B cell (primary cell): ENCODE results near the gene FLNA. TPM values are rescaled to one million over a fixed set of nuclear protein-coding genes. Genes with fewer than 3 reads are reported as not detected.

ENCODE experiments used
- ATAC-seq: fragments of 200-7000 bp; cut with Tn5 transposase; one replicate; pipeline ENCODE4 v1.10.0; 2021; ENCODE audit warnings: low read depth, mild to moderate bottlenecking, moderate number of reproducible peaks, moderate library complexity
- CTCF ChIA-PET: fragments of 350-600 bp; sonication (Branson Sonifier 250); formaldehyde crosslinking; loops from one replicate; lab custom pipeline; 2021; ENCODE audit warnings: antibody characterized with exemption, inconsistent platforms; lab: Charles Lee
- POLR2A ChIA-PET: fragments of 350-600 bp; sonication (Branson Sonifier 250); formaldehyde crosslinking; loops from one replicate; lab custom pipeline; 2021; ENCODE audit warnings: antibody characterized with exemption; lab: Charles Lee
- DNase-seq: peaks from one replicate; pipeline ENCODE4 v3.0.0; 2013
- H2AFZ ChIP-seq: 2 replicates; pipeline ENCODE4 v1.6.1; 2012; ENCODE audit warnings: mild to moderate bottlenecking, low read depth, low read length; ENCODE audit not compliant: insufficient read depth, poor library complexity, severe bottlenecking
- H3K27ac ChIP-seq, 2 donors: 1 replicate in 1 of 2; 2 replicates in 1 of 2; pipeline ENCODE4 v1.5.1; 2012 to 2013; ENCODE audit warnings: low read length in 2 of 2, mild to moderate bottlenecking in 2 of 2, moderate library complexity in 1 of 2
- H3K27me3 ChIP-seq, 4 experiments: fragments of 200-600 bp in 1 of 4; sonication (generic) in 1 of 4; replicated peaks in 1 of 4; 1 replicate in 2 of 4; 2 replicates in 2 of 4; pipeline versions ENCODE4 v1.6.1 to v1.7.0; 2013 to 2016; ENCODE audit warnings: low read length in 3 of 4, mild to moderate bottlenecking in 2 of 4, mixed read lengths in 1 of 4, moderate library complexity in 1 of 4; ENCODE audit not compliant: insufficient read depth in 4 of 4, control insufficient read depth in 3 of 4; ENCODE audit errors: control extremely low read depth in 1 of 4
- H3K36me3 ChIP-seq, 2 experiments: replicated peaks in 1 of 2; 1 replicate in 1 of 2; 2 replicates in 1 of 2; pipeline versions ENCODE4 v1.6.1 to v1.7.1; 2013; ENCODE audit warnings: low read length in 1 of 2; ENCODE audit not compliant: insufficient read depth in 2 of 2, control insufficient read depth in 1 of 2; ENCODE audit errors: control extremely low read depth in 1 of 2, extremely low read depth in 1 of 2
- H3K4me1 ChIP-seq, 2 donors: fragments of 200-600 bp in 1 of 2; sonication (generic) in 1 of 2; 1 replicate in 1 of 2; 2 replicates in 1 of 2; pipeline versions ENCODE4 v1.5.1 to v1.6.1; 2013 to 2017; ENCODE audit warnings: low read length in 2 of 2; ENCODE audit not compliant: control insufficient read depth in 2 of 2, insufficient read depth in 2 of 2
- H3K4me2 ChIP-seq: replicated peaks from 2 replicates; pipeline ENCODE3; 2012; ENCODE audit warnings: mild to moderate bottlenecking, low read depth, low read length; ENCODE audit not compliant: poor library complexity, severe bottlenecking
- H3K4me3 ChIP-seq, 5 experiments: fragments of 200-600 bp in 1 of 5; sonication (generic) in 1 of 5; 1 replicate in 3 of 5; 2 replicates in 2 of 5; pipeline versions ENCODE4 v1.5.1 to v1.7.0; 2011 to 2016; ENCODE audit warnings: low read length in 4 of 5, mild to moderate bottlenecking in 4 of 5, low read depth in 2 of 5, control low read depth in 1 of 5, moderate library complexity in 1 of 5; ENCODE audit not compliant: insufficient read depth in 1 of 5; ENCODE audit errors: control extremely low read depth in 1 of 5, extremely low read depth in 1 of 5
- H3K79me2 ChIP-seq: fragments of 200-600 bp; sonication (generic); one replicate; pipeline ENCODE4 v1.6.0; 2016; ENCODE audit warnings: low read length; ENCODE audit not compliant: control insufficient read depth, insufficient read depth
- H3K9ac ChIP-seq: fragments of 200-600 bp; sonication (generic); 2 replicates; pipeline ENCODE4 v1.6.1; 2017; ENCODE audit warnings: mild to moderate bottlenecking, low read length, moderate library complexity
- H3K9me3 ChIP-seq, 3 donors: one replicate each; pipeline versions ENCODE4 v1.6.1 to v1.7.1; 2013; ENCODE audit warnings: low read length in 2 of 3; ENCODE audit not compliant: control insufficient read depth in 2 of 3, insufficient read depth in 1 of 3; ENCODE audit errors: control extremely low read depth in 1 of 3
- H4K20me1 ChIP-seq: 2 replicates; pipeline ENCODE4 v1.6.0; 2012; ENCODE audit warnings: mild to moderate bottlenecking, low read length; ENCODE audit not compliant: insufficient read depth, control insufficient read depth, poor library complexity, severe bottlenecking
- H3K27ac Mint-ChIP-seq: one replicate; pipeline ENCODE4 v1.8.0; 2021; ENCODE audit warnings: mixed read lengths
- H3K27me3 Mint-ChIP-seq: one replicate; pipeline ENCODE4 v1.8.0; 2021; ENCODE audit warnings: mixed read lengths
- H3K4me1 Mint-ChIP-seq: one replicate; pipeline ENCODE4 v1.8.0; 2021; ENCODE audit warnings: mixed read lengths
- H3K4me3 Mint-ChIP-seq: one replicate; pipeline ENCODE4 v1.8.0; 2021; ENCODE audit warnings: mixed read lengths
- H3K9me3 Mint-ChIP-seq: one replicate; pipeline ENCODE4 v1.8.0; 2022; ENCODE audit warnings: mixed read lengths; ENCODE audit not compliant: insufficient read depth
- CTCF ChIP-seq: fragments of 200-600 bp; IDR thresholded peaks from one replicate; pipeline ENCODE4 v1.8.0; 2022; ENCODE audit warnings: antibody characterized with exemption, mild to moderate bottlenecking
- EZH2 ChIP-seq: IDR thresholded peaks from 2 replicates; pipeline ENCODE4 v1.6.1; 2012; ENCODE audit warnings: borderline replicate concordance, low read depth, mild to moderate bottlenecking, moderate library complexity, low read length; ENCODE audit not compliant: insufficient read depth, poor library complexity, severe bottlenecking
- WGBS: methylation state at CpG from one replicate; pipeline ENCODE4 v1.1.5; 2013; ENCODE audit warnings: missing lambda C conversion rate; ENCODE audit not compliant: insufficient coverage; 5-methylcytosine and 5-hydroxymethylcytosine counted together
- intact Hi-C: fragments of 100-400 bp; cut with micrococcal nuclease; formaldehyde crosslinking; loops from one replicate; pipeline ENCODE4 v1.10.0; 2022
- polyA plus RNA-seq: library from polyadenylated mRNA; depleted of rRNA; stranded (reverse); fragments of >200 nt; gene quantifications from 2 replicates; pipeline ENCODE4 v1.2.3, GENCODE V29; 2012
- total RNA-seq, 2 donors: library from RNA; stranded (reverse); fragments of 120-200 nt in 1 of 2; gene quantifications; 1 replicate in 1 of 2; 2 replicates in 1 of 2; pipeline versions ENCODE4 v1.2.3 to v1.2.4, GENCODE V29; 2013 to 2022

The FLNA gene
- total and polyA plus RNA-seq, 2 donors (not counting 1 experiment from before 2014, with no cell fraction given): 342 to 510 TPM

GRCh38 chrX:154376774-154377173, 2.3 kb upstream of the FLNA start:
- H3K79me2 ChIP-seq: peaks cover 10% of the 10 kb centered on the region
- Mint-ChIP-seq H3K4me3 (no peak overlapping the region), H3K4me1 (peaks cover 38% of the 10 kb centered on the region), H3K9me3 (no peaks in the 10 kb centered on the region), H3K27ac (no peak overlapping the region), H3K27me3 (no peaks in the 10 kb centered on the region)
- H4K20me1 ChIP-seq: no peaks in the 10 kb centered on the region
- no peaks in the 10 kb centered on the region for H3K27me3 ChIP-seq
- no peak overlapping the region for H3K4me3 ChIP-seq
- peaks cover 0 to 7% of the 10 kb centered on the region in 2 experiments for H3K36me3 ChIP-seq
- no peak overlapping the region for H3K9ac ChIP-seq
- no peak for TF ChIP-seq EZH2
- no peak for TF ChIP-seq CTCF
- ATAC-seq: no peak
- no peak for DNase-seq
- 100% methylated on average over 2 of the region's 3 CpGs for WGBS
- no peaks in the 10 kb centered on the region for H3K9me3 ChIP-seq
- H3K27ac ChIP-seq: no peak overlapping the region
- H3K4me2 ChIP-seq: no peak overlapping the region
- intact Hi-C loops: loop anchor here (5.0 to 10.0 kb wide), 2 partner anchors 282 to 404 kb away; partner anchors contain the start of genes HCFC1, MECP2 and TMEM187
- ChIA-PET POLR2A (interaction anchor here (2.0 kb wide), 1 partner anchor 21 kb away, joined by 14 read pairs; the partner anchor contains the start of gene RPL10), CTCF (interaction anchor here (1.0 to 1.2 kb wide), 2 partner anchors 155 to 241 kb away, joined by 3 read pairs; no protein-coding TSS in a partner anchor)
- H2AFZ ChIP-seq: no peak overlapping the region
- H3K4me1 ChIP-seq: peaks cover 36 to 55% of the 10 kb centered on the region in 2 donors

- H3K79me2 ChIP-seq: peaks cover 16% of the 10 kb centered on the region
- no peaks in the 10 kb centered on the region for H4K20me1 ChIP-seq
- H3K4me2 ChIP-seq: peak overlapping the region; percentile 74
- Mint-ChIP-seq H3K27ac (peak overlapping the region; percentile 37), H3K27me3 (no peaks in the 10 kb centered on the region), H3K4me1 (peaks cover 29% of the 10 kb centered on the region), H3K4me3 (peak overlapping the region; percentile 53), H3K9me3 (no peaks in the 10 kb centered on the region)
- ChIA-PET CTCF (interaction anchor here (1.6 to 3.2 kb wide), 2 partner anchors 8 to 159 kb away, joined by 6 to 45 read pairs; no protein-coding TSS in a partner anchor), POLR2A (interaction anchor here (0.9 to 1.2 kb wide), 2 partner anchors 32 to 159 kb away, joined by 3 to 7 read pairs; no protein-coding TSS in a partner anchor)
- peaks cover 0 to under 1% of the 10 kb centered on the region in 2 experiments for H3K36me3 ChIP-seq
- H3K9ac ChIP-seq: no peak overlapping the region
- peaks cover 31 to 50% of the 10 kb centered on the region in 2 donors for H3K4me1 ChIP-seq
- no peak overlapping the region for H2AFZ ChIP-seq
- TF ChIP-seq CTCF (no peak), EZH2 (no peak)
- no peaks in the 10 kb centered on the region for H3K9me3 ChIP-seq
- intact Hi-C loops: loop anchor here (5.0 to 10.0 kb wide), 2 partner anchors 280 to 403 kb away; partner anchors contain the start of genes HCFC1, MECP2 and TMEM187
- 100% methylated on average over 1 of the region's 10 CpGs for WGBS
- no peak for DNase-seq
- ATAC-seq: no peak
- H3K27ac ChIP-seq: no peak overlapping the region
- no peaks in the 10 kb centered on the region for H3K27me3 ChIP-seq
- H3K4me3 ChIP-seq: no peak overlapping the region
Observed at GRCh38 chrX:154375156-154375504, 696 bp upstream of the FLNA start.
